VCaP (cell line): ENCODE data around the gene CLTRN.

Experiments
- H3K27ac ChIP-seq: fragments of 450-650 bp; 2 replicates; pipeline ENCODE4 v1.5.1; 2017
- CTCF ChIP-seq: fragments of 450-650 bp; conservative IDR thresholded peaks from 2 replicates; pipeline ENCODE4 v1.5.1; 2017; ENCODE audit warnings: mild to moderate bottlenecking, moderate library complexity

CLTRN gene

GRCh38 chrX:15617111-15617510, 47.5 kb downstream of the CLTRN start:
- TF ChIP-seq CTCF = no peak
- no peak overlapping the region for H3K27ac ChIP-seq

- no peak for TF ChIP-seq CTCF
- H3K27ac ChIP-seq = no peak overlapping the region
These were observed 48.1 kb downstream of the CLTRN start for GRCh38 chrX:15616531-15616930.

DNA sequence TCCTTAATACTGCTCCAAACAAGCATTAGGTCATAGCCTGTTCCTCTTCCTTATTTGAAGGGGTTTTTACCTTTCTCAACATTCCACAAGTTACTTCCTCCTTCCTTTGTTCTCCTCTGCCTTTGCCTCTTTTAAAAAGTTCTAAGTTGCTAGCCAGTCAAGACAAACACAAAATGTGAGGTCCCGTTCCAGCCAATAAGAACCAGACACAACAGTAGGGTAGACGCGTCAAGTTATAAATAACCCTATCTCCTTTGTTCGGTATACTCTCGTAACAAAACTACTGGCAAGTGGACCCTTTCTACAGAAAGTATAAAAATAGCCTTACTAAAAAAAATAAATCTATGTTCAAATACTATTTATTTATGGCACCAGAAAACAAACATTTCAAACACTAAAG, 57.5 kb downstream of the CLTRN start:
- no peak overlapping the region for H3K27ac ChIP-seq
- TF ChIP-seq CTCF = no peak

GRCh38 chrX:15606136-15606535, 58.5 kb downstream of the CLTRN start:
- TF ChIP-seq CTCF = no peak
- H3K27ac ChIP-seq = no peak overlapping the region

DNA sequence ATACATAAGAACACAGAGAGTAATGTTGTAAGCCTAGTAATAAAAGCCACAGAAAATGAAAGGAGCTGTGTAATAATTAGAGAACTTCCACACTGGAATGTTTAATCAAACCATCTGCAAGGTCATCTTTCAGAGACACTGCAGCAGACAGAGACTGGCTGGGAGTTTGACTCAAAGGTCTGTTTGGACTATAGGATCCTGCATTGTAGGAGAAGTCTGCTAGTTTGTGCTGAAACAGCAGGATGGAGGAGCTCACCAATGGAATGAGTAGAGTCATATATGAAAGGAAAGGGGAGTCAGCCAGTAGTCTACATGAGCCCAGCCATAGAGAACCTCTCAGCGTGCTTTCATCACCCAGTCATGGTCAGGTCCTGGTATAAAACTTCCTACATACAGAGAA, 59.4 kb downstream of the CLTRN start:
- no peak for TF ChIP-seq CTCF
- no peak overlapping the region for H3K27ac ChIP-seq

- no peak overlapping the region for H3K27ac ChIP-seq
- no peak for TF ChIP-seq CTCF
These were observed 61.8 kb downstream of the CLTRN start for GRCh38 chrX:15602761-15603160.

GRCh38 chrX:15601932-15602331, 62.7 kb downstream of the CLTRN start:
- TF ChIP-seq CTCF = no peak
- H3K27ac ChIP-seq = no peak overlapping the region

GRCh38 chrX:15600745-15601144, 63.9 kb downstream of the CLTRN start, which contains the start of gene ACE2:
ACE2 (minus strand) TSS chrX:15600960; CDS start chrX:15600911, 49 bp downstream.
- H3K27ac ChIP-seq = no peak within 1 kb of the TSS
- no peak for TF ChIP-seq CTCF
